Dedifferentiated amniotic fluid mesenchymal stem cell (primary cell): ENCODE results near the gene PIGT.
"Not testable (repeated sequence)": the region's sequence is repeated elsewhere in the genome, so short reads cannot be mapped to it uniquely, and the experiment has no call there.

Source experiments
- DNase-seq: peaks from one replicate; pipeline ENCODE4 v3.0.0-alpha.2; 2016; ENCODE audit errors: extremely low spot score

PIGT gene

DNA sequence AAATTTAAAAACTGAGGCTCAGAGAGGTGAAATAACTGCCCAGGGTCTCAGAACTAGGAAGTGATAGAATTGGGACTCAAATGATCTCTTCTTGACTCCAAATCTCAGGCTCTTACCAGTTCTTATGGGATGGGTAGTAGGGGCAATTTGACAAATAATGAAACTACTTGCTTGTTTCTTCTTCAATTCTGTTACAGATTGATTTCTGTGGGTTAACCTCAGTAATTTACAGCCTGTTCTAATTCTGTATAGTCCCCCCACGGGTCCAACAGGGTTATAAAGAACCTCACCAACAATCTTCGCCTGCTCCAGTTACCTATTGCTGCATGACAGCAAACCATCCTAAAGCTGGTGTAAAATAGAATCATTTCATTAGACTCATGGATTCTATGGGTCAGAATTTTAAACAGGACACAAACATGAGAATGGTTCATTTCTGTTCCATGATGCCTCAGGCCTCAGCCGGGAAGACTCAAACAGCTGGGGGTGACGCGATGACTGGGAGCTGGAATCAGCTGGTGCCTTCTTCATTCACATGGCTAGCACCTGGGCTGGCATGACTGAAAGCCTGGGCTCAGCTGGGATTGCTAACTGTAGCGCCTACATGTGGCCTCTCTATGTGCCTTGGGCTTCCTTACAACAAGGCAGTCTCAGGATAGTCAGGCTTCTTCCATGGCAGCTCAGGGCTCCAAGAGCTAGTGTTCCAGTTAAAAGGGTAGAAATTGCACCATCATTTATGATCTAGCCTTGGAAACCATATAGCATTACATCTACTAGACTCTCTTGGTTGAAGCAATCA, 47.0 kb downstream of the PIGT start:
- no peak for DNase-seq

DNA sequence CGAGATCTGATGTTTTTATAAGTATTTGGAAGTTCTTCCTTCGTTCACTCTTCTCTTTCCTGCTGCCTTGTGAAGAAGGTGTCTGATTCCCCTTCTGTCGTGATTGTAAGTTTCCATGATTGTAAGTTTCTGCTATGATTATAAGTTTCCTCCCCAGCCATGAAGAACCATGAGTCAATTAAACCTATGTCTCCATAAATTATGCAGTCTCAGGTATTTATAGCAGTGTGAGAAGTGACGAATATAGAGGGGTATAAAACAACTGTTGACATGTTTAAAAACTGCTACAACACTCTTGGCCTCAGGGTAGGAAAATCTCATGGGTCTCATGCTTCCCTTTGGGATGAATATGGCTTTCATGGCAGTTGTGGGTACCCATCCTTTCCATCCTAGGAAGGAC, 47.8 kb downstream of the PIGT start:
- no peak for DNase-seq

DNA sequence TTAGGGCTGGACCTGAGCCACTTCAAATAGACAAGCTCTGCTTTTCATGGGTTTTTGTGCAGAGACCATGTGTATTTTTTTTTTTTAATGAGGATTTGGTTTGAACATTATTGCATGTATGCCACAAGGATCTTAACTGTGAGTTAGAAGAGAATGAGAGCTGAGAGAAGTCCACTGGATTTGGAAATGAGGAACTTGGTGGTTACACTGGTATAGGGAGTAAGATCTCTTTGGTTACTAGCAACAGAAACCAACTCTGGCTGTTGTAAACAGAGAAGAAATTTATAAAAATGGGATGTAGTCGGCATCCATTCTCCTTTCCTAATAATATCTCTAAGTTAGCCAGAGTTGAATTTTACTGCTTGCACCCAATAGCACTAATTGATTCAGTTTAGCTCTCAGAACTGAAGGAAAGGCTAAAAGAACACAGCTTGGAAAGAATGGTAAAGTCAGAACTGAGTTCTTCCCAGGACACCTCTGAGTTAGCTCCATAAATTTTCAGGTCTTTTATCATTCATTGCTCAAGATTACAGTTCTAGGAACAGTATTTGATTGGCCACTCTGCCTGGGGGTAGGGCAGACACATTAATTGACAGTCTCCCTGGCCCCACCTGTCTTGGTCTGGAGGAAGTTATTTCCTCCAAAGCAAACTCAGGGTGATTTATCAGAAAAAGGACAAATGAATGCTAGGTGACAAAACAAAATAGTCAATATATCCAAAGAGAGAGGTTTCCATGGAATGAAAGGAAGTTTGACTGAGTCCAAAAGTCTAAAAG, 49.7 kb downstream of the PIGT start:
- no peak for DNase-seq

DNA sequence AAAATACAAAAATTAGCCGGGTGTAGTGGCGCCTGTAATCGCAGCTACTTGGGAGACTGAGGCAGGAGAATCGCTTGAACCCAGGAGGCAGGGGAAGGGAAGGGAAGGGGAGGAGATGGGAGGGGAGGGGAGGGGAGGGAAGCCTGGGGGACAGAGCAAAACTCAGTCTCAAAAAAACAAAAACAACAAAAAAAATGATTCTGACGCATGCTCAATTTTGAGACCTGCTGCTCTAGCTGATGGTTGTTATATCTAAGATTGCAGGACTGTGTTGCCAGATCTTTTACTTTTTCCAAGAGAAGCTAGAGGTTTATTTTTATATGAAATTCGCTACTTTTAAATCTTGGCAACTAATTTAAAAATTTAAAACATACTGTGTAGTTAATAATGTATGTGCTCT, 51.2 kb downstream of the PIGT start:
- DNase-seq: no peak

DNA sequence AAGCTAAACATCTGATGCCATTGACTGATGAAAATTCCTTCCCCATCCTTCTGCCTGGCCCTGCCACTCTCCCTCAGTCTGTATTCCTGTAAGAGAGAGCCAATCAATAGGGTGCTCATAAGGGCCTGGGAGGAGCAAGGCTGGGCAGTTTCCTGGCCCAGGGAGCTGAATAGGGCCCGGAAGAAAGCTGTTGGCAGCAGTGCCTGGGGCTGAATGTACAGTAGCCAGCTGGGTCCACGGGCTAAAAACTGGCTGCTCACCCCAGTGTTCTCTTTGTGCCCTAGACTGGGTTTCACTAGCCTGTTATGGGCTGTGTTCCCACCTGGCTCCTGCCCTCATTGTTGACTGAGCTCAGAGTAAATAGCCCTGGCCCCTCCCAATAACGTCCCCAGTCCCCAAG, 51.9 kb downstream of the PIGT start:
- no peak for DNase-seq

DNA sequence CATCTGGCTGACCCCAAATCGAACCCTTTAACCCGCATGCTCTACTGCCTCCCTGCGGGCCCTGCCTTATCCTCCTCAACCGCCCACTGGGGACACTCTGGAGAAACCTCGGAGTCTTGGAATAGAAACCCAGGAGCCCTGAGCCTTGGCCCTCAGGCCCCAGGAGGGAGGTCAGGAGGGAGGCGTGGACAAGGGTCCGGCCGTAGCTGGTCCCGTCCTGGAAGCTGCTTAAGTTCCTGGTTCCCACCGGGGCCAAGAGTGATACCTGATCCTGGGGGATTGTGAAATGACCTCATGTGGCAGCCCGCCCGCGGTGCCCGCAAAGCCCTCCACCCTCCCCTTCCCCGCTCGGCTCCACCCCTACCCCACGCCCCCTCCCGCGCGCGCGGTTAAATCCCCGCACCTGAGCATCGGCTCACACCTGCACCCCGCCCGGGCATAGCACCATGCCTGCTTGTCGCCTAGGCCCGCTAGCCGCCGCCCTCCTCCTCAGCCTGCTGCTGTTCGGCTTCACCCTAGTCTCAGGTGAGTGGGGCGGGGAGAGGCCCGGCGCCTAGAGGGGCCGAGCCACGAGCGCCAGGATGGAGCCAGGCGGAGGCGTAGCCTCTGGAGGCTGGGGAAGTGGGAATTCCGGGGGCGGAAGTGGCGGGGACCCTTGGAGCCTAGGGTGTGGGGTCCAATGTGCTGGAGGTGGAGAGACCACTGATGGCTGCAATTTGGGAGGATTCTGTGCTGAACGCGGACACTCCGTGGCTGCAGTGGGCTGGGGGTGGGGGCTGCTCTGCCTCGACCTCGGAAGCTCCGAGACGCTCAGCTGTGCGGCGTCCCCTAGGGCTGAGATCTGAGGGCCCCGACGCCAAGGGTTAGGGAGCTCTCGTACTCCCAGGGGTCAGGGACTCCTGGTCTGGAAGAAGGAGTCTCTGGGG, 53.7 kb downstream of the PIGT start, which contains the start of gene WFDC2:
TSS of gene WFDC2 (plus strand) at position 418 of the 926 bp plus-strand sequence. CDS start at position 447, 29 bp downstream.
- DNase-seq: no peak

DNA sequence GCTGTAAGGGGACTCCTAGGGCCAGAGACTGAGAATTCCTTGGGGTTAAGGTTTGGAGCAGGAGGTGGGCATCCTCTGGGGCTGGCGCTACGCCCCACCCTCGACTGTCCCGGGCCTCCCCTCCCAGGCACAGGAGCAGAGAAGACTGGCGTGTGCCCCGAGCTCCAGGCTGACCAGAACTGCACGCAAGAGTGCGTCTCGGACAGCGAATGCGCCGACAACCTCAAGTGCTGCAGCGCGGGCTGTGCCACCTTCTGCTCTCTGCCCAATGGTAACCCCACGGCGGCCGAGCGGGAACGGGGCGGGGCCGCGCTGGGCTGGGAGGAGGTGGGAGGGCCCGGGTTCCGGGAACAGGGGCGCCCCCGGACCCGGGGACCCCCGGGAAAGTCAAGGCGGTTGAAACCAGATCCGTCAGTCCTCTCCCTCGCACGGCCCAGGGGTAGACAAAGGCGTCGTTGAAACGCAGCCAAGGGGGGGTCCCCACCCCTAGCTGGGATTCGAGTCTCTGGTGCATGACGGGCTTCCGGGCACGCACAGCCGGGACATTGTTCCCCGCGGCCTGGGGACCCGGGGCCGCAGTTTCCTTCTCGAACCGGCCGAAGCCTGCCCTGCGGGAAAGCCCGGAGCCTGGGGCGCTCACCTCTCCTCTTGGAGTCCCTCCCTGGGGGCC, 54.5 kb downstream of the PIGT start:
- DNase-seq: no peak

DNA sequence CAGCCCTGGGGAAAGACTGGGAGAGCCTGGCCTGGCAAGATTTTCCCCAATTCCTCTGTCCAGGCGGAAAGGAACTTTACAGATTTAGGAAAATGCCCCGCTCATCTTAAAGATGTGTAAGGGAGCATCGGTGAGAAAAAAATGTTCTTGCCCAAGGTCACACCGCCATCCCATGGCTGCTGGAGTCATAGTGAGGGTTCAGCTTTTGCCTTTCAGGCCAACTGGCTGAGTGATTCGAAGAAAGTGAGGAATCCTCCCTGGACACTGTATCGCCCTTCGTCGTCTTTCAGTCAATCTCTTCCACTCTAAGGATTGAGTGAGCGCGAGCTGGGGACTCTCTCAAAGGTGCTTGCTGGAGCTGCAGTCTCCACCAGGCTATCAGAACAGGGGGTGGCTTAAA, 55.0 kb downstream of the PIGT start:
- no peak for DNase-seq

DNA sequence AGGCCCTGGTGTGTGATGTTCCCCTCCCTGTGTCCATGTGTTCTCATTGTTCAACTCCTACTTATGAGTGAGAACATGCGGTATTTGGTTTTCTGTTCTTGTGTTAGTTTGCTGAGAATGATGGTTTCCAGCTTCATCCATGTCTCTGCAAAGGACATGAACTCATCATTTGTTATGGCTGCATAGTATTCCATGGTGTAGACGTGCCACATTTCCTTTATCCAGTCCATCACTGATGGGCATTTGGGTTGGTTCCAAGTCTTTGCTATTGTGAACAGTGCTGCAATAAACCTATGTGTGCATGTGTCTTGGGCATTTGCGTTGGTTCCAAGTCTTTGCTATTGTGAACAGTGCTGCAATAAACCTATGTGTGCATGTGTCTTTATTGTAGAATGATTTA, 56.3 kb downstream of the PIGT start:
- not testable (repeated sequence) for DNase-seq
